HepG2 (cell line): ENCODE data around the gene CDH13. TPM values are rescaled to one million over a fixed set of nuclear protein-coding genes. Genes with fewer than 3 reads are reported as not detected.

Experiments
- ATAC-seq: fragments of 200-7000 bp; cut with Tn5 transposase; 3 replicates; pipeline ENCODE4 v1.9.1; 2020; ENCODE audit warnings: mild to moderate bottlenecking, moderate library complexity
- BruUV-seq: library from RNA; stranded (reverse); fragments of 400-500 nt; replicated peaks from 2 replicates; lab custom pipeline; 2021; lab: Mats Ljungman, UMichigan
- CTCF ChIA-PET: fragments of 300-600 bp; formaldehyde crosslinking; extraction: SDS; loops from one replicate; lab custom pipeline; 2021; ENCODE audit warnings: low total read pairs, inconsistent platforms, low intra/inter-chr PET ratio; lab: Yijun Ruan, JAX
- POLR2A ChIA-PET: fragments of 350-600 bp; sonication (Branson Sonifier 250); formaldehyde crosslinking; loops from one replicate; lab custom pipeline; 2020; ENCODE audit warnings: antibody characterized with exemption, inconsistent platforms; lab: Yijun Ruan, JAX
- DNase-seq: peaks from one replicate; pipeline ENCODE4 v3.0.0-alpha.2; 2015; ENCODE audit warnings: low spot score
- FAIRE-seq: peaks from 3 replicates; lab custom pipeline; 2011; peaks lifted over from hg19 to GRCh38; lab: Jason Lieb, UNC
- H2AFZ ChIP-seq: one replicate; pipeline ENCODE4 v1.6.1; 2011; ENCODE audit warnings: low read length, inconsistent platforms
- H3K27ac ChIP-seq: fragments of 300-600 bp; 3 replicates; pipeline ENCODE4 v1.8.0; 2011; ENCODE audit warnings: mixed run types, mild to moderate bottlenecking, mixed read lengths, low read length, inconsistent platforms; ENCODE audit not compliant: insufficient read depth; ENCODE audit errors: extremely low read length
- H3K27me3 ChIP-seq, 2 experiments: fragments of 200-600 bp in 1 of 2; 2 replicates in 1 of 2; 3 replicates in 1 of 2; pipeline versions ENCODE4 v1.6.0 to v1.8.0; 2011; ENCODE audit warnings: low read length in 2 of 2, mild to moderate bottlenecking in 2 of 2, moderate library complexity in 2 of 2, inconsistent platforms in 1 of 2; ENCODE audit not compliant: insufficient read depth in 2 of 2, control insufficient read depth in 1 of 2
- H3K36me3 ChIP-seq, 2 experiments: fragments of 200-600 bp in 1 of 2; replicated peaks in 1 of 2; 2 replicates in 1 of 2; 3 replicates in 1 of 2; pipeline versions ENCODE4 v1.5.1 to v1.8.0; 2011; ENCODE audit warnings: low read length in 2 of 2, inconsistent platforms in 1 of 2; ENCODE audit not compliant: insufficient read depth in 2 of 2, control insufficient read depth in 1 of 2
- H3K4me1 ChIP-seq: 2 replicates; pipeline ENCODE4 v1.5.1; 2012; ENCODE audit warnings: low read length, inconsistent platforms; ENCODE audit not compliant: insufficient read depth
- H3K4me2 ChIP-seq: 2 replicates; pipeline ENCODE4 v1.6.0; 2011; ENCODE audit warnings: low read depth, low read length, inconsistent platforms
- H3K4me3 ChIP-seq, 3 experiments: fragments of 200-600 bp in 1 of 3; sonication (generic), shearing (Covaris generic) in 1 of 3; replicated peaks in 1 of 3; 2 replicates each; pipeline ENCODE4 v1.5.1; 2011 to 2016; ENCODE audit warnings: low read length in 3 of 3, inconsistent platforms in 2 of 3, low read depth in 2 of 3, mild to moderate bottlenecking in 2 of 3, control low read depth in 1 of 3, mixed read lengths in 1 of 3; ENCODE audit not compliant: insufficient read depth in 1 of 3
- H3K79me2 ChIP-seq: one replicate; pipeline ENCODE4 v1.6.1; 2011; ENCODE audit warnings: low read length, inconsistent platforms; ENCODE audit not compliant: insufficient read depth
- H3K9ac ChIP-seq: 2 replicates; pipeline ENCODE4 v1.6.0; 2011; ENCODE audit warnings: mild to moderate bottlenecking, low read depth, low read length, inconsistent platforms; ENCODE audit not compliant: insufficient read depth
- H3K9me3 ChIP-seq: 2 replicates; pipeline ENCODE4 v1.5.1; 2012; ENCODE audit warnings: mild to moderate bottlenecking, low read length
- H4K20me1 ChIP-seq: 2 replicates; pipeline ENCODE4 v1.6.0; 2011; ENCODE audit warnings: inconsistent platforms, mild to moderate bottlenecking, low read length, moderate library complexity; ENCODE audit not compliant: insufficient read depth
- AKAP8 ChIP-seq: sonication (generic); formaldehyde crosslinking; IDR thresholded peaks from 2 replicates; pipeline ENCODE4 v1.5.1; 2020; ENCODE audit warnings: mild to moderate bottlenecking, missing genetic modification reagents
- CENPX ChIP-seq: sonication (generic); formaldehyde crosslinking; IDR thresholded peaks from 2 replicates; pipeline ENCODE4 v1.9.0; 2021; ENCODE audit warnings: mild to moderate bottlenecking, missing genetic modification reagents, moderate library complexity
- IKZF4 ChIP-seq: sonication (generic); formaldehyde crosslinking; IDR thresholded peaks from 2 replicates; pipeline ENCODE4 v1.5.1; 2020; ENCODE audit warnings: borderline replicate concordance, mild to moderate bottlenecking, low read depth, missing genetic modification reagents; ENCODE audit errors: not compliant biosample characterization
- JDP2 ChIP-seq: sonication (generic); formaldehyde crosslinking; IDR thresholded peaks from 2 replicates; pipeline ENCODE4 v1.8.1; 2022; ENCODE audit warnings: missing genetic modification reagents, borderline replicate concordance
- NFIB ChIP-seq: sonication (generic); formaldehyde crosslinking; IDR thresholded peaks from 2 replicates; pipeline ENCODE4 v1.9.0; 2021; ENCODE audit warnings: missing genetic modification reagents, mild to moderate bottlenecking, borderline replicate concordance
- NONO ChIP-seq, 2 experiments: fragments of 450-650 bp in 1 of 2; sonication (generic) in 1 of 2; formaldehyde crosslinking in 1 of 2; IDR thresholded peaks in 1 of 2; conservative IDR thresholded peaks in 1 of 2; 2 replicates each; pipeline versions ENCODE4 v1.6.1 to v1.8.0; 2017 to 2022; ENCODE audit warnings: mild to moderate bottlenecking in 1 of 2, missing genetic modification reagents in 1 of 2, moderate library complexity in 1 of 2
- PCBP2 ChIP-seq: fragments of 200-400 bp; formaldehyde crosslinking; optimal IDR thresholded peaks from 2 replicates; pipeline ENCODE3; 2018; ENCODE audit warnings: low read length, low read depth; ENCODE audit not compliant: poor library complexity, severe bottlenecking
- POLR2A ChIP-seq, 2 experiments: IDR thresholded peaks; 2 replicates each; pipeline ENCODE4 v1.6.1; 2011; ENCODE audit warnings: low read depth in 2 of 2, low read length in 2 of 2, mild to moderate bottlenecking in 1 of 2, moderate library complexity in 1 of 2; ENCODE audit not compliant: insufficient read depth in 1 of 2
- RFX1 ChIP-seq: fragments of 450-650 bp; IDR thresholded peaks from 2 replicates; pipeline ENCODE4 v1.6.1; 2017
- SMAD9 ChIP-seq: sonication (generic); formaldehyde crosslinking; IDR thresholded peaks from 2 replicates; pipeline ENCODE4 v1.5.1; 2020; ENCODE audit warnings: mild to moderate bottlenecking, missing genetic modification reagents
- SP140L ChIP-seq: sonication (generic); formaldehyde crosslinking; IDR thresholded peaks from 2 replicates; pipeline ENCODE4 v1.4.0; 2020; ENCODE audit warnings: missing genetic modification reagents, borderline replicate concordance
- ZFP82 ChIP-seq: sonication (generic); formaldehyde crosslinking; IDR thresholded peaks from 2 replicates; pipeline ENCODE4 v1.5.1; 2020; ENCODE audit warnings: mild to moderate bottlenecking, missing genetic modification reagents, borderline replicate concordance
- ZNF30 ChIP-seq: sonication (generic); formaldehyde crosslinking; IDR thresholded peaks from 2 replicates; pipeline ENCODE4 v1.5.0; 2020; ENCODE audit warnings: mild to moderate bottlenecking, missing genetic modification reagents
- ZNF350 ChIP-seq: sonication (generic); formaldehyde crosslinking; IDR thresholded peaks from 2 replicates; pipeline ENCODE4 v1.4.0; 2020; ENCODE audit warnings: mild to moderate bottlenecking, low read depth, missing genetic modification reagents, borderline replicate concordance
- ZNF430 ChIP-seq: sonication (generic); formaldehyde crosslinking; IDR thresholded peaks from 2 replicates; pipeline ENCODE4 v1.9.0; 2021; ENCODE audit warnings: mild to moderate bottlenecking, missing genetic modification reagents
- WGBS: methylation state at CpG from one replicate; pipeline ENCODE4 v1.1.6; 2017; ENCODE audit warnings: low lambda C conversion rate; 5-methylcytosine and 5-hydroxymethylcytosine counted together
- in situ Hi-C: cut with HindIII; loops from 2 replicates; pipeline ENCODE4 v1.10.0; 2017; ENCODE audit warnings: low pct_unique_long_range_greater_than_20kb; ENCODE audit not compliant: extremely low pct_ligation_motif_present
- intact Hi-C: fragments of 100-400 bp; cut with micrococcal nuclease; formaldehyde crosslinking; loops from one replicate; pipeline ENCODE4 v1.10.0; 2022; ENCODE audit not compliant: unreplicated experiment
- polyA plus RNA-seq, 8 experiments: library from polyadenylated mRNA; depleted of rRNA in 3 of 8; stranded (reverse) in 7 of 8; unstranded in 1 of 8; fragments of >200 nt; fragmentation: Illumina TruSeq in 4 of 8; extraction: Trizol in 4 of 8; gene quantifications; 2 replicates each; pipeline versions ENCODE4 v1.2.1 to v1.2.3, GENCODE V29; 2011 to 2016; ENCODE audit warnings: low read depth in 4 of 8, missing spikeins in 1 of 8, mixed read lengths in 1 of 8; ENCODE audit not compliant: insufficient read depth in 1 of 8
- total RNA-seq, 5 experiments: library from RNA; depleted of rRNA; stranded (reverse); fragments of >200 nt; fragmentation: Illumina TruSeq; extraction: Trizol; gene quantifications; 2 replicates each; pipeline ENCODE4 v1.2.3, GENCODE V29; 2016; ENCODE audit warnings: low read depth in 1 of 5
- TF ChIP-seq, protein P1 (sequence below): sonication (generic); formaldehyde crosslinking; IDR thresholded peaks from 2 replicates; pipeline ENCODE4 v1.4.0; 2020; ENCODE audit warnings: low read depth, mild to moderate bottlenecking, missing genetic modification reagents

Gene CDH13
- total and polyA plus RNA-seq, 2 of the 13 experiments (the other 11 are each of a cell fraction or from before 2014, with no cell fraction given), result not detected

DNA sequence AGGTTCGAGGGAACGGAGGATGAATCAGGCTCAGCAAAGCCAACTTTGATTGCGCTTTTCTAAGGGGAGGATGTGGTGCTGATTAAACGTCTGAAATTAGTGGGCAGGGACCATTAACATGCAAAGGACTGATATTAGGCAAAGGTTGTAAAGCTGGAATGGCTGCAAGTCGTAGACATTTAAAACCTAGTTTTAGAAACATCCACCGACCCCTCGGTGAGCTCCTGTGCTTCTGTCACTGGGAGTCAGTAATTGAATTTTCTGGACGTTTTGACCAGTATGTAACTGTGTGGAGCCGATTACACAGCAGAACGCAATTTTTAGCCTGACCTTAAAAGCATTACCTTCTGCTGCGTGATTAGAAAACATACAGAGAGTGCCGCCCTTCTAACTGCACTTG, 960.4 kb downstream of the CDH13 start:
- Histone ChIP-seq H3K27ac (no peak overlapping the region), H3K36me3 (no peaks in the 10 kb centered on the region), H3K4me2 (no peak overlapping the region), H3K4me3 (no peak overlapping the region), H3K4me1 (no peaks in the 10 kb centered on the region), H4K20me1 (no peaks in the 10 kb centered on the region), H3K27me3 (peaks cover 0 to 23% of the 10 kb centered on the region in 2 experiments; a peak in 2 of 5 replicates), H2AFZ (no peak overlapping the region), H3K79me2 (no peaks in the 10 kb centered on the region), H3K9ac (no peak overlapping the region), H3K9me3 (no peaks in the 10 kb centered on the region)
- ChIA-PET POLR2A (no interaction called here), CTCF (no interaction called here)
- no peak for ATAC-seq
- TF ChIP-seq ZFP82 (no peak), NFIB (CRISPR knock-in tag) (no peak), POLR2A (IDR thresholded peaks at IDR 0.05; ENCODE audit: insufficient read depth in 1 of 2, low read depth in 2 of 2, low read length in 2 of 2) (no peak), ZNF350 (CRISPR knock-in tag) (no peak), IKZF4 (no peak), RFX1 (no peak), AKAP8 (no peak), ZNF430 (CRISPR knock-in tag) (no peak), PCBP2 (no peak), SMAD9 (no peak), JDP2 (CRISPR knock-in tag) (no peak), SP140L (no peak), CENPX (no peak), NONO (IDR thresholded peaks at IDR 0.05) (no peak), NONO (CRISPR knock-in tag; conservative IDR thresholded peaks at IDR 0.05) (no peak), ZNF30 (CRISPR knock-in tag) (no peak)
- TF ChIP-seq, protein P1, sequence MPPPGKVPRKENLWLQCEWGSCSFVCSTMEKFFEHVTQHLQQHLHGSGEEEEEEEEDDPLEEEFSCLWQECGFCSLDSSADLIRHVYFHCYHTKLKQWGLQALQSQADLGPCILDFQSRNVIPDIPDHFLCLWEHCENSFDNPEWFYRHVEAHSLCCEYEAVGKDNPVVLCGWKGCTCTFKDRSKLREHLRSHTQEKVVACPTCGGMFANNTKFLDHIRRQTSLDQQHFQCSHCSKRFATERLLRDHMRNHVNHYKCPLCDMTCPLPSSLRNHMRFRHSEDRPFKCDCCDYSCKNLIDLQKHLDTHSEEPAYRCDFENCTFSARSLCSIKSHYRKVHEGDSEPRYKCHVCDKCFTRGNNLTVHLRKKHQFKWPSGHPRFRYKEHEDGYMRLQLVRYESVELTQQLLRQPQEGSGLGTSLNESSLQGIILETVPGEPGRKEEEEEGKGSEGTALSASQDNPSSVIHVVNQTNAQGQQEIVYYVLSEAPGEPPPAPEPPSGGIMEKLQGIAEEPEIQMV (CRISPR knock-in tag), result no peak
- no TSS peak for BruUV-seq
- WGBS, result 5% methylated on average over 12 of the region's 12 CpGs
- in situ Hi-C loops, result no loop called here
- intact Hi-C loops, result no loop called here
- FAIRE-seq, result no peak
- DNase-seq, result no peak
